Epithelial cell of prostate (primary cell): Measurements from ENCODE around the gene KANSL1L.
A peak's percentile ranks its signal among the peaks of the same experiment; 100 is the strongest.
"Not testable (repeated sequence)": the region's sequence is repeated elsewhere in the genome, so short reads cannot be mapped to it uniquely, and the experiment has no call there.

Source experiments
- DNase-seq: peaks from one replicate; pipeline ENCODE4 v3.0.0-alpha.2; 2011; ENCODE audit warnings: low read depth, low spot score
- H3K27ac ChIP-seq: fragments of 450-650 bp; 2 replicates; pipeline ENCODE4 v1.5.1; 2017; ENCODE audit warnings: mild to moderate bottlenecking

Gene KANSL1L

DNA sequence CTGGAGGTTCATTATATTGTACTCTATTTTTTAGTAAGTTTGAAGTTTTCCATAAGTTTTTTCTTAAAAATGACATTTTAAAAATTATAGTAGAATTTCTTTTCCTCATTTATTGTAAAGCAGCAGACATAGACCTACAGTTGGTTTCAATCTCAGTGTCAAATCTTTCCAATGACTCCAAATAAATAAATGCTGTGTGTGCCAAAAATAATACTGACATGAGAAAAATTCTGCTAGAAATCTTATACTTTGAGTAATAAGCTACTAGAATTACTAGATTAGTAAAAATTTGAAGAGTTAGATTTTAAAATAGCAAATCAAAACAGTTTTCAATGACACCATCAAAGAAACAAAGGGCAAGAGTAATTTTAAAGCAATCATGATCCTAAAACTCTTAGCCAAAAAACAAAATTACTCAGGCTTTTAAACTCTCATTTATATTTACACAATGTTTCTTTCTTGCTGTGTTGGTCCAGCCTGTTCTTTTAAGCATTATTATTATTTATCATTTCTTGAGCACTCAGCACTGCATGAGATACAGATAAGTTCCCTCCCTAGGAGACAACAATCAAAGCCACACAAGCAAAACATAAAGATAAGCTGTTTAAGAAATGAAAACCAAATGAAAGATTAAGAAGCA, 8.3 kb upstream of the KANSL1L start:
- H3K27ac ChIP-seq = no peak overlapping the region
- no peak for DNase-seq

DNA sequence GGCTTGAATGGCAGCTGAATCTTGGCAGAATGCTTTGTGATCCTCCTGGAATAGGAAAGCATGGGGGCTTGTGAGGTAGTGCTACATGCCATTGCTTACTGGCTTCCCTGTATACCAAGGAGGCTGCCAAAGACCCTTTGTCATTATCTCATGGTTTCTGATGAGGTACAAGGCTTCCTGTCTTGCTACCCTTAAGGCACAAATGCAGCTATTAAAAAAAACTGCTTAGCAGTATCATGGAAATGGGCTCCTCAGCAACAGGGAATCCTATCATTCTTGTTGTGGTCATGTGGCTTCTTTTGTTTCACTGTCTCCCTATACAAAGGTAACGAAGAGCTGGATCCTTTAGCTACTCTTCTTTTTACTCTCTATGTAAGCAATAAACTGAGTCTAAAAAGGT, 6.6 kb upstream of the KANSL1L start:
- no peak for DNase-seq
- no peak overlapping the region for H3K27ac ChIP-seq

DNA sequence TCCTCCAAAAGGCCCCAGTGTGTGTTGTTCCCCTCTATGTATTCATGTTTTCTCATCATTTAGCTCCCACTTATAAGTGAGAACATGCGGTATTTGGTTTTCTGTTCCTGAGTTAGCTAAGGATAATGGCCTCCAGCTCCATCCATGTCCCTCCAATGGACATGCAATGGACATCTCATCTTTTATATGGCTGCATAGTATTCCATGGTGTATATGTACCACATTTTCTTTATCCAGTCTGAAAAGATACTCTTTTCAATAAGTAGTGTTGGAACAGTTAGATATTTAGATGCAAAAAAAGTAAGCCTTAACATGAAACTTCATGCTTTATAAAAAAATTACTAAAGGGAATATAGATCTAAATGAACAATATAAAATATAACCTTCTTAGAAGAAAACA, 5.9 kb upstream of the KANSL1L start:
- not testable (repeated sequence) for H3K27ac ChIP-seq, DNase-seq

DNA sequence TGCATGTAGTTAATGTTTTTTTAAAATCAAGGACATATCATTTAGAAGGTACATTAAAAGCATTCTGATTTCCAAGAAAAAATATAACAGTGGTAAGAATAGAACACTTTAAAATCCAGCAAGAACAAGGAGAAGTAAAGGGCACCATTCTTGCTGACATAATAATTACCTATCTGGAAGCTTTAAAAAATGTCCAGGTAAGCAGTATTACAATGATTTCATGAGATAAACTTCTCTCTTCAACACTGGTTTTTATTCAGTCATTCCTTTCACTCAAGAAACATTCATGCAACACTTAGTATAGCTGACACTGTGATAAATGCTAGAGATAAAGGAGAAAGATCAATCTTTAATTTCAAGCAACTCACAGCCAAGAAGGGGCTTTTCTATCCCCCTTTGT, 2.9 kb upstream of the KANSL1L start:
- no peak overlapping the region for H3K27ac ChIP-seq
- DNase-seq = no peak

DNA sequence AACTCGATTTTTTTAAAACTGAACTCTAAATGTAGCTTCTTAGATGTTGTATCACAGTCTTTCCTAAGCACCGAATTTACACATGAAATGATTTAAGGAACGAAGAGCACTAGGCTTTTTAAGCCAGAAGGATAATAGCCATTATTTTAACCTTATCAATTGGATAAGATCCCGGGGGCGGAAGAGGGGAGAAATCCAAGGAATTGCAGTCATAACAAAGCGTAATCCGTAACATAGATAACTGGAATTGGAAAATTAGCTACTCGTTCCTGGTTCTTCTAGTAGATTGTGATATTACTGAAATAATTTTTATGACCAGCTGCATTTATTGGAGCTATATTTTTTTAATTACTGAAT, 988 bp upstream of the KANSL1L start:
- no peak overlapping the region for H3K27ac ChIP-seq
- no peak for DNase-seq

- peak overlapping the region; percentile 95 for H3K27ac ChIP-seq
- DNase-seq = peak; percentile 64
Measured at GRCh38 chr2:210170446-210171303, 534 bp downstream of the KANSL1L start.

DNA sequence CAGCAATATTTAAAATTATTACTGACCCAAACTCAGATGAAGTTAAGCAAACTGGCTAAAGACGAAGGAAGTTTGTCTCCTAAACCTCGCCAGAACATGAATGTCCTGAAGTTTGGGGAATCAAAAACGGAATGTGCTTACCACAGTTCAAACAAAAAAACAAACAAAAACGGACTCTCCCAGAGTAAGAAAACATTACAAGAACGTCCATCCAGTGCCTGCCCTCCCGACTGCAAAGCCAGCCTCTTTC, 1.1 kb downstream of the KANSL1L start:
- no peak for DNase-seq
- H3K27ac ChIP-seq = peak overlapping the region; percentile 95

DNA sequence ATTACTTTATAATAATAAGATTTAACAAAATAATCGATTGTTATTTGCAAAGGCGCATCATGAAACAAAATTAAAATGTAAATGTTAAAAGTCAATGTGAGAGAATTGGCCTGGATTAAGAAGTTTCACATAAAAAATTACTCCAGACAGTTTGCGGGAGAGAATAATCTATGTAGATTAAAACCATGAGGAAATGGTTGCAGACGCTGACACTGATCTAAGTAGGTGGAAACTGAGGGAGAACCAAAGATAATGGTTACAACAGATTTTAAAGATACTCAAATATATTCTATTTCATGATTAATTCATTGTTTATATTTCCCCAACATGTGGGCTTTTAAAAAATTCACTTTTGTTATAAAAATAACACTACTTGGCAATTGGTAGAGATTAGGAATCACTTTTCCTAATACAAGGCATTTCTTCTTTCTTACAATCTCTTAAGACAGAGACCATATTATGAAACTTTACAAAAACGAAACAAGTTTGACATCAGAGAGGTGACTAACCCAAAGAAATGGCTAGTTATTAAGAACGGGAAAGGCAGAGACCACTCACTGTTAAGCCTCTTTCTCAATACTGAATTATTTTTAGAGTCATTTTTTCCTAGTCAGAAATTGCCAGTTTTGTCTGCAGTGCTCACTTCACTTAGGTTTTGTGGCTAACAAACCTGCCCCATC, 1.6 kb downstream of the KANSL1L start:
- DNase-seq = no peak
- H3K27ac ChIP-seq = peak overlapping the region; percentile 95

DNA sequence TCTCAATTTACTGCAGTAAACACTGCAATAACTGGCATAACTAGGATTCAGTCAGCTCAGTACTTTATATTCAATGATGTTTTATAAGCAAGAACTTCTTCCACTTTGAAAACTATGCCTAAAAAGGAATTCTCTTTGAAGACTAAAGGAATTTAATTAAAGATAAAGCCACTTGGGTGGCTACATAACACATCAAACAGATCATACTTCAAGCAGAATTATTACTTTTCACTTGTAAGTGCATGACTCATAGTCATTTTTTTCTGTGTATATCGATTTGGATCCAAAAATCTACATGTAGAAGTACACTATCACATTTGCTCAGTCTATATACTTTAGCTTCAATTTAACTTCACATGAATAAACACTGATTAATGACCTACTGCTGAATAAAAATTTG, 4.0 kb downstream of the KANSL1L start:
- H3K27ac ChIP-seq = no peak overlapping the region
- no peak for DNase-seq

DNA sequence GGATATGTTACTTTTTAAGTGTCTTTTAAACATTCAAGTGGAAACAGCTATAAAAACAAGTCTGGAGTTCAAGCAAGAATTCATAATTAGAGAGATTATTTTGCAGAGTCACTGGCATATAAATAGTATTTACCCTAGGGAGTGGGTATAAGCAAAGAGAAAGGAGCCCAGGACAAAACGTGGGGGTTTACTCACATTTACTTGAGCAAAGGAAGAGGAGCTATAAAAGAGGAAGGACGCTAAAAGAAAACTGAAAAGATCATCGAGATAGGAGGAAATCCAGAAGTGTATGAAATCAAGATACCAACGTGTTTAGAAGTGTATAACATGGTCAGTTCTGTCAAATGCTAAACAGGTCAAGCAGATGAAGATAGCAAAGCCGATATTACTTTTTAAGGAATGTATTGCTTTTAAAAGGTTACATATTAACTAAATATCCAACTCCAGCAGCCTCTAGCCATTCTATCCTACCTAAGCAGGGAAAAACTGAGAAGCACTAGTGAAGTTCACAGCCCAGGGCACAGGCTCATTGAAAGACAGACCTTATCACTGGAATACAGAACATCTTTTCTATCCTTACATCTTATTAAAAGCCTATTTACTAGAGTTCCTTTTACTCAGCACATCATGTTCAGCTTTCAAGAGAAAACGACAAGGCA, 8.6 kb downstream of the KANSL1L start:
- no peak overlapping the region for H3K27ac ChIP-seq
- no peak for DNase-seq

DNA sequence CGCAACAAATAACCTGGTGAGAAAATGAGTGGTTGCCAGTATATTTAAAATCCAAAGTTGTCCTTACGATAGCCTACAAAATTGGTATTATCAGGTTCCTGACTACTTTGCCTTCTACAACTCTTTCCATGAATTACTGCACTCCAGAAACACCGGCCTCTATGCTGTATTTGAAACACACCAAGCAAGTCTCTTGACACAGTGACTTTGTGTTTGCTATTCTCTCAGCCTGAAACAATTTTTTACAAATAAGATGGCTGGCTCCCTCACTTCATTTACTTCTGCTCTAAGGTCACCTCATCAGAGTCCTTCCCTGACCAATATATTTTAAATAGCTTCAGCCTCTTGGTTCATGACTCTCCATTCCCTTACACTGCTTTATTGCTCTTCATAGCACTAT, 12.2 kb downstream of the KANSL1L start:
- DNase-seq = no peak
- H3K27ac ChIP-seq = no peak overlapping the region

DNA sequence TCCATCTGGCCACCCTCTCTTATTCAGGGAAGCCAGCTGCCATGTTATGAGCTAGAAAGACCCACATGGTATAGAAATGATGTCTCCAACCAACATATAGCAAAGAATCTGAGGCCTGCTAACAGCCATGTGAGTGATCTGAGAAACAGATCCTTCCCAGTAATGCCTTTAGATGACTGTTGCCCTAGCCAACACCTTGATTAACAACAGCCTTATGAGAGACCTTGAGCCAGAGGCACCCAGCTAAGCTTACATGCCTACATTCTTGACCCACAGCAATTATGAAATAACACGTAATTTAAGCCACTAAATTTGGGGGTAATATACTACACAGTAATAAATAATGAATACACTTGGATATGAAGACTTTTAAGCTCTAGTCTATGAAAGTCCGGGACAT, 13.0 kb downstream of the KANSL1L start:
- H3K27ac ChIP-seq = no peak overlapping the region
- no peak for DNase-seq

DNA sequence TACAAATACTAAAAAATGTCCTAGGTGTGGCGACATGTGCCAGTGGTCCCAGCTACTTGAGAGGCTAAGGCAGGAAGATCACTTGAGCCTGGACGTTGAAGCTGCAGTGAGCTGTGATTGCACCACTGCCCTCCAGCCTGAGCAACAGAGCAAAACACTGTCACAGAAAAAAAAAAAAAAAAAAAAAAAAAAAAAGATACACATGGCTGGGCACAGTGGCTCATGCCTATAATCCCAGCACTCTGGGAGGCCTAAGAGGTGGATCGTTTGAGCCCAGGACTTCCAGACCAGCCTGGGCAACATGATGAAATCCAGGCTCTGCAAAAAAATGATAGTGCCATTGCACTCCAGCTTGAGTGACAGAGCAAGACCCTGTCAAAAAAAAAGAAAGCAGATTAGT, 13.7 kb downstream of the KANSL1L start:
- H3K27ac ChIP-seq = no peak overlapping the region
- DNase-seq = no peak

- no peak for DNase-seq
- H3K27ac ChIP-seq = no peak overlapping the region
Measured at GRCh38 chr2:210147614-210148013, 23.6 kb downstream of the KANSL1L start.

DNA sequence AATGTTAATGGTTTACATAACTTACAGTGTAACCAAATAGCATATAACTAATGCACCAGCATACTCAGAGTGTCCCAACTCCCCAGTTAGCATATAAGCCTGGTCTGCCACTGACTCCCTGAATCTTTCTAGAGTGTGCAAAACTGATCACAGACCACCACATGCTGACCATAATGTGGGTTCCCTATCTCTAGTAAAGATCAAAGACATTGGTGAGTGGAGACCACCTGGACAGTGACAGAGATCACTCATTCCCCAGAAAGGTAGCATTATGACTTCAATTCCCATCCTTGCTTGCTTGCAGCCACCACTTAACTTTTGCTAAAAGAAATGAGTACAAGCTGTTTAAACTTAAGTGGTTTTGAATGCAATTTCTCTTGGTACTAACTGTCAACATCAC, 39.0 kb downstream of the KANSL1L start:
- no peak overlapping the region for H3K27ac ChIP-seq
- no peak for DNase-seq

- peak; percentile 3 for DNase-seq
- no peak overlapping the region for H3K27ac ChIP-seq
Measured at GRCh38 chr2:210128961-210129360, 42.2 kb downstream of the KANSL1L start.

DNA sequence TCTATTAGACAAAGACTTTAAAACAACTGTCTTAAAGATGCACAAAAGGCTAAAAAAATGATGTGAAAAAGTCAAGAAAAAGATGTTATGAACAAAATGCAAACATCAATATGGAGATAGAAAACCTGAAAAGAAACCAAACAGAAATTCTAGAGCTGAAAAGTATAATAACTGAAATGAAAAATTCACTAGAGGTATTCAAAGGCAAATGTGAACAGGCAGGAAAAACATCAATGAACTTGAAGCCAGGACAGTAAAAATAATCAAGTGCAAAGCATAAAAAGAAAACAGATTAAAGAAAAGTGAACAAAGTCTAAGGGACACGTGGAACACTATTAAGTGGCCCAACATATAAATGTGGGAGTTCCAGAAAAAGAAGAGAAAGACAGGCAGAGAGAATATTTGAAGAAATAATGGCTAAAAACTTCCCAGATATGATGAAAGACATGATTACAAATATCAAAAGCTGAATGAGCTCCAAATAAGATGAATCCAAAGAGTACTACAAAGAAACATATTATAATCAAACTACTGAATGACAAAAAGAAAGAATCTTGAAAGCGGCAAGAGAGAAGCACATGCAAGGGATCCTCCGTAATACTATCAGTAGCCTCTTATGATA, 57.5 kb downstream of the KANSL1L start:
- no peak overlapping the region for H3K27ac ChIP-seq
- DNase-seq = no peak

GRCh38 chr2:210112871-210113270, 58.3 kb downstream of the KANSL1L start:
- DNase-seq = no peak
- no peak overlapping the region for H3K27ac ChIP-seq

DNA sequence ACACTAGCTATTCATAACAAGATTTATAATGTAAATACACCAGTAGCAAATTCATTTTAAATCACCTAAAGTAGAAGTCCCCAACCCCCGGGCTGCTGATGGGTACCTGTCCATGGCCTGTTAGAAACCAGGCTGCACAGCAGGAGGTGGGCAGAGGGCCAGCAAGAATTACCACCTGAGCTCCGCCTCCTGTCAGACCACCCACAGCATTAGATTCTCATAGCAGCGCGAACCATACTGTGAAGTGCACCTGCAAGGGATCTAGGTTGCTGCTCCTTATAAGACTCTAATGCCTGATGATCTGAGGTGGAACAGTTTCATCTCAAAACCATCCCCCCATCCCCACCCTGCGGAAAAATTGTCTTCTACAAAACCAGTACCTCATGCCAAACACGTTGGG, 71.3 kb downstream of the KANSL1L start:
- H3K27ac ChIP-seq = no peak overlapping the region
- no peak for DNase-seq

GRCh38 chr2:210094787-210095186, 76.4 kb downstream of the KANSL1L start:
- DNase-seq = no peak
- no peak overlapping the region for H3K27ac ChIP-seq

DNA sequence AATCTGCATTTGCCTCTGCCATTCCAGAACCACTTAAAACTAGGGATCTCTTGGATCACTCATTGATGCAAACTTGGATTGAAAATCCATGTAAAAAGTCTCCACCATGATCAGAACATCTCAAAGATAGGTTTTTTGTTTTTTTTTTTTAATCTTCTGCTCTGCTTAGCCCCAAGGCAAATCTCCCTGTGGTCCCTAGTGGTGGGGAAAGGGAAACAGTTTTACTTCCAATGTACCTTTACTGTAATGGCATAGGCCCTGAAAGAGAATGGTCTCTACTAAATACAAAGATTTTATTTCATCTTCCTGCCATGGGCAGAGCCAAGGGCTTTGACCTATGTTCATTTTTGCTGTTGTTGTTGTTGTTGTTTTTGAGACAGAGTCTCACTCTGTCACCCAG, 78.4 kb downstream of the KANSL1L start:
- H3K27ac ChIP-seq = no peak overlapping the region
- DNase-seq = no peak
